HUES6 (cell line): ENCODE measurements around the gene MYH6.
"Not testable (repeated sequence)": the region's sequence is repeated elsewhere in the genome, so short reads cannot be mapped to it uniquely, and the experiment has no call there.

Experiments
- H3K27ac ChIP-seq: 2 replicates; pipeline ENCODE4 v1.7.0; 2013; ENCODE audit warnings: low read depth, mild to moderate bottlenecking, low read length, inconsistent platforms
- H3K27me3 ChIP-seq: 2 replicates; pipeline ENCODE4 v1.6.1; 2013; ENCODE audit warnings: low read length; ENCODE audit not compliant: control insufficient read depth, insufficient read depth
- H3K36me3 ChIP-seq: 2 replicates; pipeline ENCODE4 v1.6.1; 2013; ENCODE audit warnings: low read length; ENCODE audit not compliant: control insufficient read depth, insufficient read depth
- H3K4me1 ChIP-seq: 2 replicates; pipeline ENCODE4 v1.6.1; 2013; ENCODE audit warnings: low read length; ENCODE audit not compliant: control insufficient read depth, insufficient read depth
- H3K4me3 ChIP-seq: 2 replicates; pipeline ENCODE4 v1.5.1; 2013; ENCODE audit warnings: low read depth, low read length
- H3K9ac ChIP-seq: one replicate; pipeline ENCODE4 v1.6.1; 2013; ENCODE audit warnings: mild to moderate bottlenecking, low read length
- H3K9me3 ChIP-seq: 2 replicates; pipeline ENCODE4 v1.6.1; 2013; ENCODE audit warnings: low read depth, low read length; ENCODE audit not compliant: control insufficient read depth, insufficient read depth

MYH6 gene

GRCh38 chr14:23423657-23424056, 15.6 kb upstream of the MYH6 start:
- no peak overlapping the region for H3K9ac ChIP-seq
- no peaks in the 10 kb centered on the region for H3K36me3 ChIP-seq
- H3K27me3 ChIP-seq: peaks cover 33% of the 10 kb centered on the region
- no peak overlapping the region for H3K4me3 ChIP-seq
- H3K9me3 ChIP-seq: no peaks in the 10 kb centered on the region
- no peaks in the 10 kb centered on the region for H3K4me1 ChIP-seq
- no peak overlapping the region for H3K27ac ChIP-seq

GRCh38 chr14:23421594-23421993, 13.5 kb upstream of the MYH6 start:
- Histone ChIP-seq H3K27me3 (peaks cover 19% of the 10 kb centered on the region; the same call in 1 of the 2 replicates), H3K9me3 (no peaks in the 10 kb centered on the region), H3K9ac (no peak overlapping the region), H3K4me1 (no peaks in the 10 kb centered on the region), H3K4me3 (no peak overlapping the region), H3K36me3 (no peaks in the 10 kb centered on the region), H3K27ac (no peak overlapping the region)

GRCh38 chr14:23419646-23420045, 11.6 kb upstream of the MYH6 start:
- not testable (repeated sequence) for H3K9me3 ChIP-seq, H3K9ac ChIP-seq, H3K36me3 ChIP-seq, H3K4me1 ChIP-seq, H3K4me3 ChIP-seq, H3K27ac ChIP-seq
- H3K27me3 ChIP-seq: peaks cover 20% of the 10 kb centered on the region; the same call in 1 of the 2 replicates

GRCh38 chr14:23418021-23418420, 9.9 kb upstream of the MYH6 start:
- Histone ChIP-seq H3K9me3 (no peaks in the 10 kb centered on the region), H3K4me3 (no peak overlapping the region), H3K4me1 (no peaks in the 10 kb centered on the region), H3K36me3 (no peaks in the 10 kb centered on the region), H3K27ac (no peak overlapping the region), H3K27me3 (peaks cover 23% of the 10 kb centered on the region; the same call in 1 of the 2 replicates), H3K9ac (no peak overlapping the region)

GRCh38 chr14:23417269-23417668, 9.2 kb upstream of the MYH6 start:
- not testable (repeated sequence) for H3K36me3 ChIP-seq, H3K9me3 ChIP-seq, H3K27ac ChIP-seq, H3K4me1 ChIP-seq, H3K4me3 ChIP-seq, H3K9ac ChIP-seq
- peaks cover 23% of the 10 kb centered on the region; the same call in 1 of the 2 replicates for H3K27me3 ChIP-seq

- H3K9me3 ChIP-seq: no peaks in the 10 kb centered on the region
- peaks cover 23% of the 10 kb centered on the region; the same call in 1 of the 2 replicates for H3K27me3 ChIP-seq
- H3K4me1 ChIP-seq: no peaks in the 10 kb centered on the region
- H3K9ac ChIP-seq: no peak overlapping the region
- no peak overlapping the region for H3K4me3 ChIP-seq
- H3K27ac ChIP-seq: no peak overlapping the region
- H3K36me3 ChIP-seq: no peaks in the 10 kb centered on the region
Observed at GRCh38 chr14:23416801-23417200, 8.7 kb upstream of the MYH6 start.

GRCh38 chr14:23415821-23416778, 8.0 kb upstream of the MYH6 start:
- H3K27ac ChIP-seq: no peak overlapping the region
- no peak overlapping the region for H3K4me3 ChIP-seq
- no peak overlapping the region for H3K9ac ChIP-seq
- H3K27me3 ChIP-seq: peaks cover 18% of the 10 kb centered on the region; the same call in 1 of the 2 replicates
- H3K9me3 ChIP-seq: no peaks in the 10 kb centered on the region
- no peaks in the 10 kb centered on the region for H3K4me1 ChIP-seq
- no peaks in the 10 kb centered on the region for H3K36me3 ChIP-seq

- Histone ChIP-seq H3K4me1 (no peaks in the 10 kb centered on the region), H3K4me3 (no peak overlapping the region), H3K9me3 (no peaks in the 10 kb centered on the region), H3K36me3 (no peaks in the 10 kb centered on the region), H3K9ac (no peak overlapping the region), H3K27me3 (peaks cover 13% of the 10 kb centered on the region; the same call in 1 of the 2 replicates), H3K27ac (no peak overlapping the region)
Observed at GRCh38 chr14:23414906-23415820, 7.1 kb upstream of the MYH6 start.

GRCh38 chr14:23414254-23414653, 6.2 kb upstream of the MYH6 start:
- H3K27me3 ChIP-seq: peaks cover 12% of the 10 kb centered on the region; the same call in 1 of the 2 replicates
- H3K27ac ChIP-seq: no peak overlapping the region
- H3K4me3 ChIP-seq: no peak overlapping the region
- no peaks in the 10 kb centered on the region for H3K4me1 ChIP-seq
- no peak overlapping the region for H3K9ac ChIP-seq
- no peaks in the 10 kb centered on the region for H3K36me3 ChIP-seq
- H3K9me3 ChIP-seq: no peaks in the 10 kb centered on the region

GRCh38 chr14:23413681-23414080, 5.6 kb upstream of the MYH6 start:
- H3K9ac ChIP-seq: no peak overlapping the region
- no peaks in the 10 kb centered on the region for H3K4me1 ChIP-seq
- no peaks in the 10 kb centered on the region for H3K36me3 ChIP-seq
- no peak overlapping the region for H3K4me3 ChIP-seq
- no peak overlapping the region for H3K27ac ChIP-seq
- H3K9me3 ChIP-seq: no peaks in the 10 kb centered on the region
- peaks cover 8% of the 10 kb centered on the region; the same call in 1 of the 2 replicates for H3K27me3 ChIP-seq
